NCI-H2196 treated with DMSO at 0.1 percent for 48 hours (cell line): ENCODE data around the gene DHX57.
"Not testable (repeated sequence)": the region's sequence is repeated elsewhere in the genome, so short reads cannot be mapped to it uniquely, and the experiment has no call there.

ENCODE experiments used
- DNase-seq: peaks from one replicate; lab custom pipeline; 2025; ENCODE audit not compliant: unreplicated experiment; lab: John Stamatoyannopoulos, UW

DHX57 gene

DNA sequence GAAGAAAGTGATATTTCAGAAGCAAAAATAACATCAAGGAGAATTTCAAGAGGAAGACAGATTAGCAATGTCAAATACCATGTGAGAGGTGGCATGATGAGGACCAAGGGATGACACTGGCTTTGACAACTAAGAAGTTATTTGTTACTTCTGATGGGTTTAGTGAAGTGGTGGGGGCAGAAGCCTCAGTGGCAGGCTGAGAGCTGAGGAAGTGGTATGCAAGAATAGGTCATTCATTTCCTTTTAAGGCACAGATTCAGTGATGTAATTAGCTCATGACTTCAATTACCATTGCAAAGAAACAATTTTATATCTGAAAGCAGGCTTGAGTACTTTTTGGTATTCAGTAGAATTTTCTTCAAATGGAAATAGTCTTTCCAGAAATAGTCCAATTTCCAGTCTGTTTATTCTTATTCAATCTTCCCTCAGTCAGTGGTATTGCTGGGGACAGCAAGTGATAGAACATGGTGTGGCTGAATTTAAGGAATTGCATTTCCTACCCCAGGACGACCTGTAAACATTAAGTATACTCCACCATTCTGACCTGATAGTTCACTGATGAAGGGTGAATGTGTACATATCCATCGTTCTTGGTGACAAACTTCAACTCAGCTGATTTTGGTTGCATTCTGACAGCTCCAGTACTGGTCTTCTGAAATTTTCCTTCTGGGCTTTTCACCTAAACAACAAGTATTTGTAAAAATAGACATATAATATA lies 69.6 kb downstream of the DHX57 start:
- DNase-seq: no peak

DNA sequence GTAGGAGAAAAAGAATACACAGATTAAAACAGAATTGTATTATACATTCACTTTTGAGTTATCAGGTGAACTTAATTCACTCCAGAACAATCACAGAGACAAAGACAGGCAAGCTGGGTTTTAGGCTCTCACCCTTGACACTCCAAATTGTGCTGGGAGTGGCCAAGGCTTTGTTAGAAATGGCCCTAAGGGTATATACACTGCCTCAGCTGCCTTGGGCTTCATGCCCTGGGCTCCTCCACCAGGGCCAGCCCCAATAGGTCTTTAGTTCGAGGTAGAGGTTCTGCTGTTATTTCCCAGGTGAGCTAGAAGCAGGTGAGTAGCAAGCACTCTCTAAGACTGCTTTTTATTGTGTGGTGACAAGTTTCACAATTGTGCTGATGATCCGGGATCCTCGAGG lies 77.8 kb downstream of the DHX57 start:
- DNase-seq: no peak

DNA sequence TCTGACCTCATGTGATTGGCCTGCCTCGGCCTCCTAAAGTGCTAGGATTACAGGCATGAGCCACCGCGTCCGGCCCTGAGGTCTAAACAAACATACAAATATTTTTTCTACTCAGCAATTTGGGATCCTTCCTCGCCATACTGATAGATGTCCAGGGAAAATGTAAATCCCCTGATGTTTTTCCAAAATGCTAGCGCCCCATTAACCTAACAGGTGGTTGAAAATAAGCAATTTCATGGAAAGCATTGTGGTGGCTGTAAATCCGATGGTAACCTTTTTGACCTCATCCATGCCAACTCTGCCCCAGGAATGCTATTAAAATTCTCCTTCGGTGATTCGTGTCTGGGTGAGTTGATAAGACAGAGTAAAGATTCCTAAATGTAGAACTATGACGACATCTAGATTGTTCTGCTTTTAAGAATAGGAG lies 78.5 kb downstream of the DHX57 start:
- no peak for DNase-seq

DNA sequence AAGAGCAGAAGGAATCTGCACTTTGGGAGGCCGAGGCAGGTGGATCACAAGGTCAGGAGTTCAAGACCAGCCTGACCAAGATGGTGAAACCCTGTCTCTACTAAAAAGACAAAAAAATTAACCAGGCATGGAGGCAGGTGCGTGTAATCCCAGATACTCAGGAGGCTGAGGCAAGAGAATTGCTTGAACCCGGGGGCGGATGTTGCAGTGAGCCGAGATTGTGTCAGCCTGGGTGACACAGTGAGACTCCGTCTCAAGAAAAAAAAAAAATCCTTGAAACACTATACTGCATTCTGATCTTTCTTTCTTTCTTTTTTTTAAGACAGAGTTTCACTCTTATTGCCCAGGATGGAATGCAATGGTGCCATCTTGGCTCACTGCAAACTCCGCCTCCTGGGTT lies 80.7 kb downstream of the DHX57 start:
- not testable (repeated sequence) for DNase-seq

DNA sequence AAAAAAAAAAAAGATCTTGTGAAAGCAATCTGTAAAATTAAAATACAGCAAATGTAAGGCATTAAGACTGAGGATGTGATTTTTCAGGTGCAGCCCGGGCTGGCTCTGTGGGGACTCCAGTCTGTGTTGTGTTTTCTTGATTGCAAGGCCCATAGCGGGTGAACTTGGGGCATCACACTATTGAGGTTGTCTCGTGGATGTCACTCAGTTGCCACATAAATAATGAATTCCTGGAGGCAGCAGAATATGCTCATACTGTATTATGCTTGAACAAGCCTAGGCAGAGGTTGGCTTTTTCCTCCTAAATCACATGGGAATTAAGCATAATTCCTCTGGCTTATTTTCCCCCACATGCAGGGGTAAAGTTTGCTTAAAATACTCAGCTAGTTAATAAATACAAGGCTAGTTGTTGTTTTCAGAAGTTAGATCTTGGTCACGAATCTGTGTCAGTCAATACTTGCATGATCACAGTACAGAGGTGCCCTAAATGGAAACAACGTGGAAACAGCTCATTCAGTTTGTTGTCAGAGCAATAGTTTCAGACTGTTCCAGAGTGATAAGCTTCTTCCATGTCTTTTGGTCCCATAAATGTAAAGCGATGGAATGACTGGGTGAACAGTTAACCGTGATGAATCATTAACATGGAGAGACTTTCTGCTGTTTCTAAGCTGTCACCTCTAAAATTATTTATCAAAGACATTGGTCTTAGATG lies 81.3 kb downstream of the DHX57 start:
- DNase-seq: no peak

DNA sequence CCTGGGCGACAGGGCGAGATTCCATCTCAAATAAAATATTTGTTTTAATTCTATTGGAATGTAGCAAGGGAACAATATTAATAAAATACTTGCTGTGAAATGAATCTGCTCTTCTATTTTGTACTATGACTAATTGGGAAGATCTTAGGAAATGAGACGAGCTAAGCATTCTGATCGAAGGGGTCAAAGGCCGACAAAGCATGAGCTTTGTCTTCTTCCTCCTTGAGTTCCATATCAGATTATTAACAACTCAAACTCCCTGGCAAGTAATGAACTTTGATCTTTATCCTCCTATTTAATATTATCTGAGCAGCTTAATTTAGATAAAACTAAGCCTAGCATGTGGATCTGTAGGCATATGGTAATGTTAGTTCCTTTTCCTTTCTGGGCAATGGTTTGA lies 82.2 kb downstream of the DHX57 start:
- no peak for DNase-seq

DNA sequence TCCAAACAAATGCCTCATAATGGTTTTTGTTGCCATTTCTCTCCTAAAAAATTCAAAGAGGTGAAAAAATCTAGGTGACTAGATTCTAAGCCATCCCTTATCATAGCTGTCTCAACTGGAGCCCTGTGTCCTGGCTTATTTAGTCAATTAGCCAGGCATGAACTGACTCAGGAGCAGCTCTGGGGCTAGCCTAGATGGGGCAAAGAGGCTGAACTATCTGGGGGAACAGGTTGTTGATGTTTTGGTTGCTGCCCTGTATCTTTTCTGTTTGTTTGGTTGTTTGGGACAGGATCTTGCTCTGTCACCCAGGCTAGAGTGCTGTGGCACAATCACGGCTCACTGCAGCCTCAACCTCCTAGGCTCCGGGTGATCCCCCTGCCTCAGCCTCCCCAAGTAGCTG lies 83.0 kb downstream of the DHX57 start:
- DNase-seq: no peak

DNA sequence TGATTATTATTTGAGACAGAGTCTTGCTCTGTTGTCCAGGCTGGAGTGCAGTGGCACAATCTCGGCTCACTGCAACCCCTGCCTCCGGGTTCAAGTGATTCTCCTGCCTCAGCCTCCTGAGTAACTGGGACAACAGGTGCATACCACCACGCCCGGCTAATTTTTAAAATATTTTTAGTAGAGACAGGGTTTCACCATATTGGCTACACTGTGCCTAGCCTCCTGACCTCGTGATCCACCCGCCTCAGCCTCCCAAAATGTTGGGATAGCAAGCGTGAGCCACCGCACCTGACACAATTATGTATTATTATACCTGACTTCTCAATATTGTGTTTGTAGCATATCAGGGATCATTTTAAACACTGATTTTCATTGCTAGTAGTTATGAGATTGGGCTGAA lies 83.4 kb downstream of the DHX57 start:
- not testable (repeated sequence) for DNase-seq

DNA sequence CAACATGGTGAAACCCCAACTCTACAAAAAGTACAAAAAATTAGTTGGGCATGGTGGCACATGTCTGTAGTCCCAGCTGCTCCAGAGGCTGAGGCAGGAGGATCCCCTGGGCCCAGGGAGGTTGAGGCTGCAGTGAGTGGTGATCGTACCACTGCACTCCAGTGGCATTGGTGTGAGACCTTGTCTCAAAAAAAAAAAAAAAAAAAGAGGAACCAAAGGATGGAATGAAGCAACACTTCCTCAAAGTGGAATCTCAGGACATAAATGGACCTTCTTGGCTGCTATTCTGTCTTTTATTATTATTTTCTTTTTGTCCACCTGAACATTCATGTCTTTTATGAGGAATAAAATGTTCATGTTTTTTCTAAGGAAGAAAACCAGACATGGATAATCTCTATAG lies 84.0 kb downstream of the DHX57 start:
- DNase-seq: no peak

DNA sequence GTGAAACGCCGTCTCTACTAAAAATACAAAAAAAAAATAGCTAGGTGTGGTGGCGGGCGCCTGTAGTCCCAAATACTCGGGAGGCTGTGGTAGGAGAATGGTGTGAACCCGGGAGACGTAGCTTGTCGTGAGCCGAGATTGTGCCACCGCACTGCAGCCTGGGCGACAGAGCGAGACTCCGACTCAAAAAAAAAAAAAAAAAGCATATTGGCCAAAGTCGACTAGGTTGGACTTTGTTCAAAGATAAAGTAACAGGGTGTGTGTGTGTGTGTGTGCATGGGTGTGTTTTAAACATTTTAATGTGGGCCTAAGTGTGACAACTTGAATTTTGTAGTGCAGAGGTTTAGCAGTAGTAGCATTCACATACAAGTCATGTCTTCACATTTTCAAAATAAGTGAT lies 86.0 kb downstream of the DHX57 start:
- no peak for DNase-seq

DNA sequence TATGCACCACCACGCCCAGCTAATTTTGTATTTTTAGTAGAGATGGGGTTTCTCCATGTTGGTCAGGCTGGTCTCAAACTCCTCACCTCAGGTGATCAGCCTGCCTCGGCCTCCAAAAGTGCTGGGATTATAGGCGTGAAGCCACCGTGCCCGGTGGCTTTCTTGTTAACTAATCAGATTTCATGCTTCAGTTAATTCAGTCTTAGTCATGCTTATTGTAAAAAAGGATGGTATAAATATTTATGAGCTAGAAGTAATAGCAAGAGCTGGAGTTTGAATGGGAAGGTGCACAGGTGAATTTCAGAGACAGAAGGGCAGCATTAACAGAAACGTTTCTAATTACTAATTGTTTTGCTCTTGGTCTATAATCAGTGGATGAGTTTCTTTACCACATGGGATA lies 87.4 kb downstream of the DHX57 start:
- no peak for DNase-seq

DNA sequence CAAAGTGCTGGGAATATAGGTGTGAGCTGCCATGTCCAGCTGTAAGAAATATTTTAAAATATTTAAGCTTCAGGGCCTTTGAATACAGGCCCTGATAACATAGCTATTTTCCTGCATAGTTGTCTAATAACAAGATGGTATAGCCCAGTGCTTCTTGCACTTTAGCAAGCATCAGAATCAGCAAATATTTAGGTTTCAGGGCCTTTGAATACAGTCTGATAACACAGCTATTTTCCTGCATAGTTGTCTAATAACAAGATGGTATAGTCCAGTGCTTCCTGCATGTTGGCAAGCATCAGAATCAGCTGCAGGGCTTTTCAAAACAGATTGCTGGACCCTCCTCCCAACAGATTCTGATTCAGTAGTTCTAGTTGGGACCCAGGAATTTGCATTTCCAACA lies 92.1 kb downstream of the DHX57 start:
- no peak for DNase-seq

DNA sequence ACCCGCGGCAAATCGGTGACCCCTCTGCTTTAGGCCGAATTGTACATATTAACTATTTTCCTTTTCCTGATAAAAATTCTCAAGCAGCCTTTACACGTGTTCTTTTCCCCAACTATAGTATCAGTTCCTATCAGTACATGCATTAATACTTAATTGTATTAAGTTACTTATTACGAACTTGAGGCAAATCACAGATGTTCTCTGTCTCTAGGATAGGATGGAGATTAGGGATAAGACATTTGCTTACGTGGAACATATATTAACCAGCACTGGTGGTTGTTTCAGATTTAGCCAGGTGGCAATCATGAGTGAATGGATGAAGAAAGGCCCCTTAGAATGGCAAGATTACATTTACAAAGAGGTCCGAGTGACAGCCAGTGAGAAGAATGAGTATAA lies 97.0 kb downstream of the DHX57 start:
- no peak for DNase-seq

DNA sequence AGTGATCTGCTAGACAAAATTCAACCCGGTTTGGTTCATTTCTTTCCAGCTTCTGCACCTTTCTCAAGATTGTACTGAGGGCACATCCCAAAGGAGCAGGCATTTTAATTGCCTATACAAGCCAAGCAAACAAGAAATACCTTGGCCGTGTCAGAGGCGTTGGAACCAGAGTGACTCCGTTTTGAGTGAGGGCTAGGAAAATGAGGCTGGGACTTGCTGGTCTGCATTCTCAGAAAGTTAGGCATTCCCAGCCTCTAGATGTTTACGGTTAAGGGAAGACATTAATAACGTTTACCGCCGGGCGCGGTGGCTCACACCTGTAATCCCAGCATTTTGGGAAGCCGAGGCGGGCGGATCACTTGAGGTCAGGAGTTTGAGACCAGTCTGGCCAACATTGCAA lies 99.2 kb downstream of the DHX57 start:
- DNase-seq: no peak

DNA sequence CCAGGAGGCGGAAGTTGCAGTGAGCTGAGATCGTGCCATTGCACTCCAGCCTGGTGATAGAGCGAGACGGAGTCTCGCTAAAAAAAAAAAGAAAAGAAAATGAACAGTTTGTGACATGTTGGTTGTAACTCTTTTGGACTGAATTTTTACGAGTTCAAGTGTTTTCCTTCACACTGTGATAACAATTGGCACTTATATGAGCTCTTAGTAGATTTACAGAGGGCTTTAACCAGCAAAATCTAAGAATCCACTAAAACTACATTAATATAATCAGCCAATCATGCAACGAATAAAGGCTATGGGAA lies 99.9 kb downstream of the DHX57 start:
- DNase-seq: no peak

DNA sequence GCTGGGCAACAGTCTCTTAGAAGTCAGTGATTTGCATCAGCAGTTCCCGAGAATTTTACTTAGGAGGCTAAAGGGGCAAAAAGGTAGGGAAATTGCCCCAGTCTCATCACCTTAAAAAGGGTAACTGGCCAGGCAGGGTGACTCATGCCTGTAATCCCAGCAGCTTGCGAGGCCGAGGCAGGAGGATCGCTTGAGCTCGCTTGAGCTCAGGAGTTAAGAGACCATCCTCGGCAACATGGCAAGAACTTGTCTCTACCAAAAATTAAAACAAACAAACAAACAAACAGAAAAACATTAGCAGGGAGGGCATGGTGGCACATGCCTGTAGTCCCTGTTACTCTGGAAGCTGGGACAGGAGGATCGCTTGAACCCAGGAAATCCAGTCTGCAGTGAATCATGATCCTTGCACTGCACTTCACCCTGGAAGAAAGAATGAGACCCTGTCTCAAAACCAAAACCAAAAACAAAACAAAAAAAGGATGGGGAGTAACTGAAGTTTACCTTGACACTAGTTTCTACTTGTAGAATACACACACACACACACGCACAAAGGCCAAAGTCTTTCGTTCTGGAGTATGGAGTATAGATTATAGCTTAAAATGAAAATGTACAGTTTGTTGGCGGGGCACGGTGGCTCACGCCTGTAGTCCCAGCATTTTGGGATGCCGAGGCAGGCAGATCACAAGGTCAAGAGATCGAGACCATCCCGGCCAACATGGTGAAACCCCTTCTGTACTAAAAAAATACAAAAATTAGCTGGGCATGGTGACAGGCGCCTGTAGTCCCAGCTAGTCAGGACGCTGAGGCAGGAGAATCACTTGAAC lies 100.4 kb downstream of the DHX57 start:
- DNase-seq: no peak

DNA sequence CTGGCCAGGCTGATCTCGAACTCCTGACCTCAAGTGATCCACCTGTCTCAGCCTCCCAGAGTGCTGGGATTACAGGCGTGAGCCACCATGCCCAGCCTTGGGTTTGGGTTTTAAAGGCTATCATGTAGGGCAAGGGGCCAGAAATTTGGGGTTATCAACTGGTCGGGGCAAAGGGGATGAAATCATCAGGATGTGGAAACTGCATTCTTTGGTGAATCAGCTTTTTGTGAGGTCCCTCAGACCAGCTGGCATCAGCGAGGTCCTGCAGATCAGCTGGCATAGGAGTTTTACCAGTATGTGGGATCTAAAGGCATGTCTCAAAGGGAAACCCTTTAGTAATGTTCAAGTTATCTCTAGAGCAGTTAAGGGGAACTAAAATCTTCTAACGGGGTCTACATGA lies 104.1 kb downstream of the DHX57 start:
- DNase-seq: no peak

DNA sequence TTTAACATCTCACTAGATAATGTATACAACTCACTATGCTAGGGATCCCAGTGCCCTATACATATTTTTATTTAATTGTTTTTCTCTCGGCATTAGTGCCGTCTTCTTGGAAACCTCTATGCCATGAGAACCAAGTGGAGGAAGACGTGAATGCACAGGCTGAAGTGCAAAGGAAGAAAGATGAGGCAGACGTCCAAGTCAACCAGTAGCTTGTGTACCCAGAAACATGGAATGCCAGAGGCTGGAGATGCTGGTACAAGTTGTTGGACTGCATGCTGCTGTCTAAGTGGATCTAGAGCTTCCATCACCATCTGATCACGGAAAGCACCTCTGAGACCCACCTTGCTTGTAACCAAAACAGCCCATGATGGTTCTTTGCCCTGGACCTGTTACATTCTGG lies 110.2 kb downstream of the DHX57 start:
- no peak for DNase-seq

DNA sequence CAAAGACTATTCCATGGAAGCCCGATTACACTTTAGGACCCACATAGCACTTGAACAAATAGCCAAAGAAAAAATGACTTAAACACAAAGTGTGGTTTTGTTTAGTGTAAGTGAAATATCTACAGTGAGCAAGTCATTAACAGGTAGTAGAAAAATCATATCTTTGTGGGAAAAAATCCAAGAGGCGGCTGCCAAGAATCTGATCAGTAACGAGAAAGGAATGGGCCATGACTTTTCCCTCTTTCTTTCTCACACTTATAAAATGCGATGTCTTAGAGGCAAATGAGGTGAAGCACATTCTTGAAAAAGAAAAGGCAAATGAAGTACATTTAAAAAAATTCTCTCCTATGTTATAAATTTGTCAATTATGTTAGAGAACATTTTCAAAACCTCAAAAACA lies 110.6 kb downstream of the DHX57 start:
- DNase-seq: no peak

DNA sequence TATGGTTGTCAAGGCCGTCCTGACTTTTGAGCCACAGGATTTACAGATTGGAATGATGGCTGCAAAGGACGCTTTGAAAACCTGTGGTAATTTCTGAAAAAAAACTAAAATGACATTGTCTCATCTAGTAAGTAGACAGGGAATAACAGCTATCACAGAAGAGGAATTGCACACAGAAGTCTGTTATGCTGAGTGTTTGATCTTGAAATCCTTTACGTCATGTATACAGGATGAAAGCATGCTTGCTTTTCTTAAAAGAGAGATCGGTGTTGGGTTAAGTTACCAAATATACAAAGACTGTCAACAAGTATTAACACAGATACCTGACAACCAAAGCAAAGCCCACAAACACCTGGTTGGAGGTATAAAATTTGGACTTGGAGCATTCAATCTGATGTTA lies 112.0 kb downstream of the DHX57 start:
- no peak for DNase-seq

DNA sequence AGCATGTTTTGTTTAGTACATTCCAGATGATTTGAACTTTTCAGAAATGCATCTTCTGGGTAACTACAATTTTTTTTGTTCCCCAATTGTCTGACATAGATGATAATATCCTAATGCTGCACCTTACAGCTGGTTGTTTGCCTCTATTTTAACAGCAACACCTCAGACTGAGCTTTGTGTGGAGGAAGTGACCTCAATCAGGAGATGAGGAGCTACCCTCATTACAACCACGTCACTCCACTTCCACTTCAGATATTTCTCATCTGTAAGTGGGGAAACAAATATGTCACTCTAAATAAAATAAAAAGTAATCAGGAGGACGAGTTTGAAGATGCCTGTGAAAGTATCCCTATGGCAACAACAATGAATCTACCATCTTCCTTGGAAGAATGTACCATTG lies 112.5 kb downstream of the DHX57 start:
- no peak for DNase-seq

DNA sequence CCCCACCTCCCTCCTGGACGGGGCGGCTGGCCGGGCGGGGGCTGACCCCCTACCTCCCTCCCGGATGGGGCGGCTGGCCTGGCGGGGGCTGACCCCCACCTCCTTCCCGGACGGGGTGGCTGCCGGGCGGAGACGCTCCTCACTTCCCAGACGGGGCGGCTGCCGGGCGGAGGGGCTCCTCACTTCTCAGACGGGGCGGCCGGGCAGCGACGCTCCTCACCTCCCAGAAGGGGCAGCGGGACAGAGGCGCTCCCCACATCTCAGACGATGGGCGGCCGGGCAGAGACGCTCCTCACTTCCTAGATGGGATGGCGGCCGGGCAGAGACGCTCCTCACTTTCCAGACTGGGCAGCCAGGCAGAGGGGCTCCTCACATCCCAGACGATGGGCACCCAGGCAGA lies 119.8 kb downstream of the DHX57 start:
- not testable (repeated sequence) for DNase-seq
